ENCODE measurements around the gene PTPRG.

DNA sequence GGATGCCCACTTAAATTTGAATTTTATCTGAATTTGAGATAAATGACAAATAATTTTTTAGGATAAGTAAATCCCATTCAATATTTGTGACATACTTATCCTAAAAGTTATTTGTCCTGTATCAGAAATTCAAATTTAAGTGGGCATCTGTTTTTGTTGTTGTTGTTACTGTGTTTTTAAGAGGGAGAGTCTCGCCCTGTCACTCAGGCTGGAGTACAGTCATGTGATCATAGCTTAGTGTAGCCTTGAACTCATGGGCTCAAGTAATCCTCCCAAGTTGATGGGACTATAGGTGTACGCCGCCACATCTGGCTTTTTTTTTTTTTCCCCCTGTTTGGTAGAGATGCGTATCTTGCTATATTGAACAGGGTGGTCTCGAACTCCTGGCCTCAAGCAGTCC is 283.0 kb downstream of the PTPRG start:
- no peak for TF ChIP-seq POLR2A (IDR thresholded peaks at IDR 0.05)
- TF ChIP-seq, protein P1, sequence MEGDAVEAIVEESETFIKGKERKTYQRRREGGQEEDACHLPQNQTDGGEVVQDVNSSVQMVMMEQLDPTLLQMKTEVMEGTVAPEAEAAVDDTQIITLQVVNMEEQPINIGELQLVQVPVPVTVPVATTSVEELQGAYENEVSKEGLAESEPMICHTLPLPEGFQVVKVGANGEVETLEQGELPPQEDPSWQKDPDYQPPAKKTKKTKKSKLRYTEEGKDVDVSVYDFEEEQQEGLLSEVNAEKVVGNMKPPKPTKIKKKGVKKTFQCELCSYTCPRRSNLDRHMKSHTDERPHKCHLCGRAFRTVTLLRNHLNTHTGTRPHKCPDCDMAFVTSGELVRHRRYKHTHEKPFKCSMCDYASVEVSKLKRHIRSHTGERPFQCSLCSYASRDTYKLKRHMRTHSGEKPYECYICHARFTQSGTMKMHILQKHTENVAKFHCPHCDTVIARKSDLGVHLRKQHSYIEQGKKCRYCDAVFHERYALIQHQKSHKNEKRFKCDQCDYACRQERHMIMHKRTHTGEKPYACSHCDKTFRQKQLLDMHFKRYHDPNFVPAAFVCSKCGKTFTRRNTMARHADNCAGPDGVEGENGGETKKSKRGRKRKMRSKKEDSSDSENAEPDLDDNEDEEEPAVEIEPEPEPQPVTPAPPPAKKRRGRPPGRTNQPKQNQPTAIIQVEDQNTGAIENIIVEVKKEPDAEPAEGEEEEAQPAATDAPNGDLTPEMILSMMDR (IDR thresholded peaks at IDR 0.05) = no peak

Measured in adrenal gland (tissue), 5 donors.